A673 (cell line): Measurements from ENCODE around the gene TTLL5. TPM values are rescaled to one million over a fixed set of nuclear protein-coding genes. Genes with fewer than 3 reads are reported as not detected.

ENCODE experiments used
- BruUV-seq: library from RNA; stranded (reverse); fragments of 400-500 nt; replicated peaks from 2 replicates; lab custom pipeline; 2021; lab: Mats Ljungman, UMichigan
- CTCF ChIA-PET: fragments of 300-600 bp; sonication (Branson Sonifier 250); formaldehyde crosslinking; loops from one replicate; lab custom pipeline; 2022; ENCODE audit warnings: antibody characterized with exemption; lab: Charles Lee
- POLR2A ChIA-PET: fragments of 300-600 bp; sonication (Branson Sonifier 250); formaldehyde crosslinking; loops from one replicate; lab custom pipeline; 2022; ENCODE audit warnings: antibody characterized with exemption; ENCODE audit not compliant: low non-redundant PET; lab: Charles Lee
- DNase-seq: peaks from one replicate; pipeline ENCODE4 v3.0.0-alpha.2; 2015; ENCODE audit warnings: low spot score
- H3K27ac ChIP-seq: fragments of 200-600 bp; sonication (generic); 2 replicates; pipeline ENCODE4 v1.5.1; 2016; ENCODE audit warnings: mixed run types, low read depth, mild to moderate bottlenecking, mixed read lengths, antibody characterized with exemption, low read length; ENCODE audit not compliant: poor library complexity, severe bottlenecking
- H3K27me3 ChIP-seq: fragments of 200-600 bp; sonication (generic); replicated peaks from 2 replicates; pipeline ENCODE4 v1.6.1; 2017; ENCODE audit warnings: mixed run types, low read depth, mild to moderate bottlenecking, mixed read lengths, antibody characterized with exemption, low read length; ENCODE audit not compliant: insufficient read depth, poor library complexity
- H3K36me3 ChIP-seq: fragments of 200-600 bp; sonication (generic); 2 replicates; pipeline ENCODE4 v1.6.1; 2016; ENCODE audit warnings: mixed run types, mild to moderate bottlenecking, mixed read lengths, antibody characterized with exemption, low read length; ENCODE audit not compliant: insufficient read depth, poor library complexity, severe bottlenecking
- H3K4me1 ChIP-seq: fragments of 200-600 bp; sonication (generic); 2 replicates; pipeline ENCODE4 v1.6.1; 2017; ENCODE audit warnings: mixed run types, mild to moderate bottlenecking, mixed read lengths, antibody characterized with exemption, low read length; ENCODE audit not compliant: insufficient read depth, poor library complexity, severe bottlenecking
- H3K4me3 ChIP-seq: fragments of 200-600 bp; sonication (generic); 2 replicates; pipeline ENCODE4 v1.5.1; 2016; ENCODE audit warnings: low read depth, mixed run types, mild to moderate bottlenecking, mixed read lengths, low read length; ENCODE audit not compliant: poor library complexity, severe bottlenecking
- H3K9me3 ChIP-seq: fragments of 200-600 bp; sonication (generic); 2 replicates; pipeline ENCODE4 v1.6.1; 2016; ENCODE audit warnings: mixed run types, low read depth, mild to moderate bottlenecking, mixed read lengths, antibody characterized with exemption, low read length; ENCODE audit not compliant: poor library complexity, severe bottlenecking
- EZH2 ChIP-seq: fragments of 200-600 bp; sonication (generic); IDR thresholded peaks from 2 replicates; pipeline ENCODE4 v1.6.1; 2017; ENCODE audit warnings: borderline replicate concordance, low read depth, mild to moderate bottlenecking, mixed read lengths, antibody characterized with exemption, low read length; ENCODE audit not compliant: poor library complexity, severe bottlenecking
- intact Hi-C: fragments of 100-400 bp; cut with micrococcal nuclease; formaldehyde crosslinking; loops from one replicate; pipeline ENCODE4 v1.10.0; 2022; ENCODE audit not compliant: unreplicated experiment
- total RNA-seq: library from RNA; stranded (reverse); gene quantifications from 2 replicates; pipeline ENCODE4 v1.2.3, GENCODE V29; 2021
- TF ChIP-seq, protein P1 (sequence below): fragments of 300-800, 200-600 bp; sonication (generic); conservative IDR thresholded peaks from 2 replicates; pipeline ENCODE4 v1.5.1; 2017; ENCODE audit warnings: low read depth, mild to moderate bottlenecking, antibody characterized with exemption, low read length, moderate library complexity, mixed read lengths

TTLL5 gene
- total RNA-seq, 1 experiment from 2014 or later: 56.7 TPM

DNA sequence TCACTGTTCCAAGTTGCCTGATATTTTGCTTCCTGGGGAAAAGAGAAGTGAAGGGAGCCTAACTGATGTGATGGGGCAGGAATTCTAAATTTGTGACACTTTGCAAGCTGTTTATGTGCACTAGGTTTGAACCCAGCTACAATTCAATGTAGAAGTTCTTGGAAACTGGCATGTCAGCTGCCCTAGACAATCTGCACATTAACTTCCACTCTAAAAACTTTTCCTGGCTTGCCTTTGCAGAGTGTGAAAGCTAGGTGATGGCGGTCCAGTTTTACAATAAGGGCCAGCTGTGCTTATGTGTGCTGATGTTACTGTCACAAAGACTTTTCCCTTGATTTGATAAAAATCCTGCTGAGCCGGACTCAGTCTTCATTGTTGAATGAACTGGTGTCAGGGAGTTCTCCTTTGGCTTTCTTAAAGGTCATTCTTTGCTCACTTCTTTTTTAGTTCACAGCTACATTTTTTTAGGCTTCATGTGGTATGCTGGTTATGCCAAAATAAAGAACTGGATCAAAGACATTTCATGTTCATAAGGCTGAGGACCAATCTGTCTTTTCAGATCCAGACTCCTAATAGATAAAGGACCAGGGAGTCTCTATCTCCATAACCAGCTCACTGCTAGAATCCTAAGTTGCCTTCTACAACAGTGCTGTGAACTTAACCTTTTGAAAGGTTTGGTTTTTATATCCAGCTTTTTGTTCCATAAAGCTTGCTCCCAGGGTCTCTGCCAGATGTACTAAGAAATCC is 187.3 kb downstream of the TTLL5 start:
- no peaks in the 10 kb centered on the region for H3K4me1 ChIP-seq
- TF ChIP-seq, protein P1, sequence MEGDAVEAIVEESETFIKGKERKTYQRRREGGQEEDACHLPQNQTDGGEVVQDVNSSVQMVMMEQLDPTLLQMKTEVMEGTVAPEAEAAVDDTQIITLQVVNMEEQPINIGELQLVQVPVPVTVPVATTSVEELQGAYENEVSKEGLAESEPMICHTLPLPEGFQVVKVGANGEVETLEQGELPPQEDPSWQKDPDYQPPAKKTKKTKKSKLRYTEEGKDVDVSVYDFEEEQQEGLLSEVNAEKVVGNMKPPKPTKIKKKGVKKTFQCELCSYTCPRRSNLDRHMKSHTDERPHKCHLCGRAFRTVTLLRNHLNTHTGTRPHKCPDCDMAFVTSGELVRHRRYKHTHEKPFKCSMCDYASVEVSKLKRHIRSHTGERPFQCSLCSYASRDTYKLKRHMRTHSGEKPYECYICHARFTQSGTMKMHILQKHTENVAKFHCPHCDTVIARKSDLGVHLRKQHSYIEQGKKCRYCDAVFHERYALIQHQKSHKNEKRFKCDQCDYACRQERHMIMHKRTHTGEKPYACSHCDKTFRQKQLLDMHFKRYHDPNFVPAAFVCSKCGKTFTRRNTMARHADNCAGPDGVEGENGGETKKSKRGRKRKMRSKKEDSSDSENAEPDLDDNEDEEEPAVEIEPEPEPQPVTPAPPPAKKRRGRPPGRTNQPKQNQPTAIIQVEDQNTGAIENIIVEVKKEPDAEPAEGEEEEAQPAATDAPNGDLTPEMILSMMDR: no peak
- no peak for TF ChIP-seq EZH2
- no peak overlapping the region for H3K27ac ChIP-seq
- intact Hi-C loops: no loop called here
- ChIA-PET POLR2A (no interaction called here), CTCF (no interaction called here)
- H3K27me3 ChIP-seq: no peaks in the 10 kb centered on the region
- DNase-seq: no peak
- no TSS peak for BruUV-seq
- no peak overlapping the region for H3K4me3 ChIP-seq
- no peaks in the 10 kb centered on the region for H3K9me3 ChIP-seq
- no peaks in the 10 kb centered on the region for H3K36me3 ChIP-seq

DNA sequence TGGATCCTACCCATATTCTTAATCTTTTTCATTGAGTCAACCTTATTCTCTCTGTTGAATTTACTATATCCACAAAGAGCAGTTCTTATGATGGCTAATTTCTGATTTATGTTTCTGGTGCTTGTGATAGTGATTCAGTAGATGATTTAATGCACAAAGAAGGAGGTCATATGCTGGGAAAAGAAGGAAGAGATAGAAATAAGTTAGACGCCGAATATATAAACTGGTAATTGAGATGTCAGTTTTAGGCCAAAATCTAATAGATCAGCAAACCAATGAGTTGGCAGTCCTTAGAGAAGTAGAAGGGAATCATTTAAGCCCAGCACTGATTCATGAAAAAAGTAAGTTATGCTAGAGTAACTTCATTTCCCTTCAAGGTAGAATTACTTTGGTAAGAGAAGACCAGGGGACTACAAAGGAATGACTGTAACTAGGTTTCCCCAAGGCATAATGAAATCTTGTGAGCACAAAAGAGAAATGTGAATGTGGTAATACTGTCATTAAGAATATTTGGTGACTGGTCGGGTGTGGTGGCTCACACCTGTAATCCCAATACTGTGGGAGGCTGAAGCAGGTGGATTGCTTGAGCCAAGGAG is 188.4 kb downstream of the TTLL5 start:
- CTCF ChIA-PET: no interaction called here
- no TSS peak for BruUV-seq

DNA sequence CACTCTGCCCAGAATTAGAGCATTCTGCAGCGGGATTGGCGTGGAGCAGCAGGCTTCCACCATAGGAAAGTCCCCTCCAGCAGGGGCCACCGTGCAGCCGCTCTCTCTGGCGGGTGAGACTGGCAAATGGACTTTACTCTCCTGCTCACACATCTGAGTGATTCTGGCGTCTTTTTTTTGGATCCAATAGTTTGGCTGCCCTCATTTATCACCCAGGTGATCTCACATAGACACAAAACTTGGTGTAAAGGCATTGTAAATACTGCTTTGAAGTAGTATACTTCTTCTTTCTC is 190.5 kb downstream of the TTLL5 start:
- no peak for TF ChIP-seq EZH2
- TF ChIP-seq, protein P1: no peak
- Histone ChIP-seq H3K36me3 (no peaks in the 10 kb centered on the region), H3K27me3 (no peaks in the 10 kb centered on the region), H3K4me1 (no peaks in the 10 kb centered on the region), H3K9me3 (no peaks in the 10 kb centered on the region), H3K27ac (no peak overlapping the region), H3K4me3 (no peak overlapping the region)
- ChIA-PET CTCF (no interaction called here), POLR2A (no interaction called here)
- BruUV-seq: no TSS peak
- no peak for DNase-seq
- intact Hi-C loops: no loop called here

More for the DNA sequence above, 188.4 kb downstream of the TTLL5 start:
- Histone ChIP-seq H3K36me3 (no peaks in the 10 kb centered on the region), H3K27me3 (no peaks in the 10 kb centered on the region), H3K27ac (no peak overlapping the region), H3K9me3 (no peaks in the 10 kb centered on the region), H3K4me3 (no peak overlapping the region), H3K4me1 (no peaks in the 10 kb centered on the region)
- DNase-seq: no peak
- POLR2A ChIA-PET: no interaction called here
- intact Hi-C loops: no loop called here
- TF ChIP-seq EZH2: no peak
- TF ChIP-seq, protein P1: no peak
